Common myeloid progenitor, CD34-positive (primary cell): ENCODE results near the gene RPF1.
A peak's percentile ranks its signal among the peaks of the same experiment; 100 is the strongest.

ENCODE experiments used
- CTCF ChIA-PET: fragments of 350-600 bp; sonication (Branson Sonifier 250); formaldehyde crosslinking; loops from one replicate; lab custom pipeline; 2021; ENCODE audit warnings: antibody characterized with exemption; lab: Charles Lee
- POLR2A ChIA-PET: fragments of 350-600 bp; sonication (Branson Sonifier 250); formaldehyde crosslinking; loops from one replicate; lab custom pipeline; 2021; ENCODE audit warnings: antibody characterized with exemption; lab: Charles Lee
- DNase-seq, 3 donors: peaks; one replicate each; pipeline versions ENCODE4 v3.0.0 to v3.0.0-alpha.2; 2013
- H3K27ac ChIP-seq, 2 experiments: 1 replicate in 1 of 2; 2 replicates in 1 of 2; pipeline ENCODE4 v1.7.0; 2013; ENCODE audit warnings: inconsistent platforms in 2 of 2, low read length in 2 of 2, mild to moderate bottlenecking in 2 of 2, low read depth in 1 of 2, moderate library complexity in 1 of 2; ENCODE audit not compliant: severe bottlenecking in 2 of 2, insufficient read depth in 1 of 2, poor library complexity in 1 of 2
- H3K27me3 ChIP-seq, 5 experiments: replicated peaks in 2 of 5; 1 replicate in 3 of 5; 2 replicates in 2 of 5; pipeline versions ENCODE4 v1.6.1 to v1.7.0; 2013; ENCODE audit warnings: low read length in 4 of 5, mild to moderate bottlenecking in 2 of 5, moderate library complexity in 2 of 5, inconsistent platforms in 1 of 5; ENCODE audit not compliant: insufficient read depth in 5 of 5, control insufficient read depth in 4 of 5
- H3K36me3 ChIP-seq, 4 experiments: 1 replicate in 2 of 4; 2 replicates in 2 of 4; pipeline versions ENCODE4 v1.6.1 to v1.7.0; 2013; ENCODE audit warnings: low read length in 3 of 4, control low read depth in 1 of 4, mild to moderate bottlenecking in 1 of 4; ENCODE audit not compliant: control insufficient read depth in 4 of 4, insufficient read depth in 4 of 4
- H3K4me1 ChIP-seq, 4 experiments: 1 replicate in 3 of 4; 2 replicates in 1 of 4; pipeline versions ENCODE4 v1.6.1 to v1.7.1; 2013; ENCODE audit warnings: low read length in 3 of 4, mild to moderate bottlenecking in 3 of 4, control low read depth in 1 of 4, inconsistent platforms in 1 of 4, moderate library complexity in 1 of 4; ENCODE audit not compliant: control insufficient read depth in 4 of 4, insufficient read depth in 4 of 4; ENCODE audit errors: control extremely low read depth in 1 of 4
- H3K4me3 ChIP-seq, 7 experiments: 1 replicate in 4 of 7; 2 replicates in 3 of 7; pipeline versions ENCODE4 v1.5.1 to v1.7.0; 2013; ENCODE audit warnings: mild to moderate bottlenecking in 7 of 7, low read length in 6 of 7, moderate library complexity in 6 of 7, inconsistent platforms in 2 of 7, low read depth in 2 of 7, control low read depth in 1 of 7; ENCODE audit not compliant: insufficient read depth in 4 of 7, control insufficient read depth in 1 of 7; ENCODE audit errors: extremely low read depth in 1 of 7
- H3K9me3 ChIP-seq, 5 experiments: 1 replicate in 4 of 5; 2 replicates in 1 of 5; pipeline versions ENCODE4 v1.6.1 to v1.7.1; 2013; ENCODE audit warnings: low read length in 4 of 5, mild to moderate bottlenecking in 2 of 5, inconsistent platforms in 1 of 5, low read depth in 1 of 5, moderate library complexity in 1 of 5; ENCODE audit not compliant: control insufficient read depth in 4 of 5, insufficient read depth in 2 of 5; ENCODE audit errors: control extremely low read depth in 1 of 5
- WGBS: methylation state at CpG from one replicate; pipeline ENCODE4 v1.1.5; 2013; ENCODE audit not compliant: insufficient coverage; 5-methylcytosine and 5-hydroxymethylcytosine counted together

Gene RPF1

GRCh38 chr1:84539972-84540371 is 60.9 kb downstream of the RPF1 start:
- WGBS = no CpG with 5 or more reads among the region's 3 CpGs
- Histone ChIP-seq H3K4me3 (no peak overlapping the region), H3K27me3 (no peaks in the 10 kb centered on the region), H3K9me3 (no peaks in the 10 kb centered on the region), H3K27ac (no peak overlapping the region), H3K36me3 (peaks cover 0 to 9% (median 2%) of the 10 kb centered on the region in 4 experiments), H3K4me1 (no peaks in the 10 kb centered on the region)
- no peak for DNase-seq
- ChIA-PET CTCF (interaction anchor here (0.6 to 1.2 kb wide), 4 partner anchors 20 to 397 kb away, joined by 3 to 5 read pairs (median 4); partner anchors contain the start of gene PRKACB), POLR2A (no interaction called here)

- no peaks in the 10 kb centered on the region for H3K27me3 ChIP-seq
- ChIA-PET CTCF (interaction anchor here (0.6 to 1.2 kb wide), 5 partner anchors 54 to 397 kb away, joined by 3 to 5 read pairs (median 4); partner anchors contain the start of gene PRKACB), POLR2A (interaction anchor here (1.3 kb wide), 1 partner anchor 35 kb away, joined by 3 read pairs; the partner anchor contains the start of genes GNG5 and SPATA1)
- peaks cover 0 to 9% (median 2%) of the 10 kb centered on the region in 4 experiments for H3K36me3 ChIP-seq
- no peaks in the 10 kb centered on the region for H3K4me1 ChIP-seq
- WGBS = 89% methylated on average over 1 of the region's 1 CpG
- H3K4me3 ChIP-seq = no peak overlapping the region
- H3K27ac ChIP-seq = no peak overlapping the region
- DNase-seq = no peak
- H3K9me3 ChIP-seq = no peaks in the 10 kb centered on the region
Measured at GRCh38 chr1:84540759-84541158, 61.7 kb downstream of the RPF1 start.

DNA sequence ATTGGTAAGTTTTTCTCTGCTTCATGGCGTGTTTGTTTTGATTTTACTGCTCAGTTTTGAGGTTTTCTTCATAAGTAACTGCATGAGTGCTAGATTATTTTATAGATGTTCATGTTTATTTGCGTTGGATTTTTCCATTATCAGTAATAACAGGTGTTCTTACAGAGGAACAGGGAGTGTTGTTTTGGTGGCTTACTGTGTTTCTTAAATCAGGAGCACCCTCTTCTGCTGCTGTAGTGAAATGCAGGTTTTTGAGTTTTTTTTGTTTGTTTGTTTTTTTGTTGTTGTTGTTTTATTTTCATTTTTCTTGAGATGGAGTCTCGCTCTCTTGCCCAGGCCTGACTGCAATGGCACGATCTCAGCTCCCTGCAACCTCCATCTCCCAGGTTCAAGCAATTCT is 62.6 kb downstream of the RPF1 start:
- CTCF ChIA-PET = interaction anchor here (0.7 to 1.8 kb wide), 5 partner anchors 33 to 411 kb away, joined by 3 to 5 read pairs (median 4); no protein-coding TSS in a partner anchor
- WGBS = 100% methylated on average over 1 of the region's 4 CpGs
- POLR2A ChIA-PET = interaction anchor here (1.3 kb wide), 1 partner anchor 35 kb away, joined by 3 read pairs; the partner anchor contains the start of genes GNG5 and SPATA1

More for the DNA sequence above, 62.6 kb downstream of the RPF1 start:
- peak; percentile 18 to 42 (median 34) for DNase-seq
- Histone ChIP-seq H3K4me3 (no peak overlapping the region), H3K27ac (no peak overlapping the region), H3K27me3 (no peaks in the 10 kb centered on the region), H3K9me3 (no peaks in the 10 kb centered on the region), H3K4me1 (no peaks in the 10 kb centered on the region), H3K36me3 (peaks cover 0 to 11% (median 2%) of the 10 kb centered on the region in 4 experiments)
